ENCODE results near the gene C9orf57. TPM values are rescaled to one million over a fixed set of nuclear protein-coding genes. Genes with fewer than 3 reads are reported as not detected.

C9orf57 gene
- total RNA-seq, 1 experiment from 2014 or later, result not detected

GRCh38 chr9:72038890-72039410 is 21.5 kb downstream of the C9orf57 start:
- TF ChIP-seq, protein P1, sequence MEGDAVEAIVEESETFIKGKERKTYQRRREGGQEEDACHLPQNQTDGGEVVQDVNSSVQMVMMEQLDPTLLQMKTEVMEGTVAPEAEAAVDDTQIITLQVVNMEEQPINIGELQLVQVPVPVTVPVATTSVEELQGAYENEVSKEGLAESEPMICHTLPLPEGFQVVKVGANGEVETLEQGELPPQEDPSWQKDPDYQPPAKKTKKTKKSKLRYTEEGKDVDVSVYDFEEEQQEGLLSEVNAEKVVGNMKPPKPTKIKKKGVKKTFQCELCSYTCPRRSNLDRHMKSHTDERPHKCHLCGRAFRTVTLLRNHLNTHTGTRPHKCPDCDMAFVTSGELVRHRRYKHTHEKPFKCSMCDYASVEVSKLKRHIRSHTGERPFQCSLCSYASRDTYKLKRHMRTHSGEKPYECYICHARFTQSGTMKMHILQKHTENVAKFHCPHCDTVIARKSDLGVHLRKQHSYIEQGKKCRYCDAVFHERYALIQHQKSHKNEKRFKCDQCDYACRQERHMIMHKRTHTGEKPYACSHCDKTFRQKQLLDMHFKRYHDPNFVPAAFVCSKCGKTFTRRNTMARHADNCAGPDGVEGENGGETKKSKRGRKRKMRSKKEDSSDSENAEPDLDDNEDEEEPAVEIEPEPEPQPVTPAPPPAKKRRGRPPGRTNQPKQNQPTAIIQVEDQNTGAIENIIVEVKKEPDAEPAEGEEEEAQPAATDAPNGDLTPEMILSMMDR (IDR thresholded peaks at IDR 0.05; ENCODE audit: insufficient read depth in 1 of 2, low read depth in 1 of 2, low read length in 1 of 2, severe bottlenecking in 1 of 2, unreplicated experiment in 1 of 2), result peak; percentile 47 to 51
- Histone ChIP-seq H3K9me3 (no peaks in the 10 kb centered on the region), H3K36me3 (ENCODE audit: control insufficient read depth, insufficient read depth, low read length) (no peaks in the 10 kb centered on the region), H3K27me3 (replicated peaks; ENCODE audit: control insufficient read depth, insufficient read depth, low read length) (no peaks in the 10 kb centered on the region), H3K4me1 (no peaks in the 10 kb centered on the region), H3K4me3 (ENCODE audit: low read depth, low read length) (no peak overlapping the region)
- Mint-ChIP-seq H3K27me3 (ENCODE audit: insufficient read depth, unreplicated experiment) (no peaks in the 10 kb centered on the region), H3K27ac (ENCODE audit: unreplicated experiment) (no peak overlapping the region), H3K36me3 (ENCODE audit: insufficient read depth, unreplicated experiment) (no peaks in the 10 kb centered on the region), H3K4me1 (ENCODE audit: low read depth, unreplicated experiment) (no peaks in the 10 kb centered on the region), H3K4me3 (ENCODE audit: unreplicated experiment) (no peak overlapping the region), H3K9me3 (ENCODE audit: unreplicated experiment) (no peaks in the 10 kb centered on the region)
- intact Hi-C loops (cut with micrococcal nuclease; ENCODE audit: unreplicated experiment), result loop anchor here (1.0 to 5.0 kb wide), 3 partner anchors 109 to 233 kb away; no protein-coding TSS in a partner anchor
- ChIA-PET POLR2A (no interaction called here), CTCF (interaction anchor here (0.6 to 1.5 kb wide), 4 partner anchors 110 to 242 kb away, joined by 3 to 12 read pairs (median 4); no protein-coding TSS in a partner anchor)
- peak; percentile 45 to 57 for DNase-seq
- BruUV-seq (replicated peaks), result no TSS peak

DNA sequence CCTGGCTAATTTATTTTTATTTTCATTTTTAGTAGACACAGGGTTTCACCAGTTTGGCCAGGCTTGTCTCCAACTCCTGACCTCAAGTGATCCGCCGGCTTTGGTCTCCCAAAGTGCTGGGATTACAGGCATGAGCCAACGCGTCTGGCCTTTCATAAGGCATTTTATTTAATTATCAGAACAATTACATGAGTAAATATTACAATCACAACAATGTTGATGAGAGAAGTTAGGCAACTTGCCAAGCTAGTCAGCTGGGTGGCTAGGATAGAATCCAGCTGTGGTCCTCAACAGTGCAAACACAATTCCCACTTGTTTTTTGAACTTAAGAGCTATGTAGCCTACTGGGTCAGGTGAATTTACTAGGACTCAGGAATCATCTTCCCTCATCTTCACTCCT is 22.0 kb downstream of the C9orf57 start:
- CTCF ChIA-PET, result interaction anchor here (0.6 to 1.5 kb wide), 4 partner anchors 110 to 243 kb away, joined by 3 to 12 read pairs (median 4); no protein-coding TSS in a partner anchor
- no TSS peak for BruUV-seq (replicated peaks)
- Mint-ChIP-seq H3K36me3 (ENCODE audit: insufficient read depth, unreplicated experiment) (no peaks in the 10 kb centered on the region), H3K4me3 (ENCODE audit: unreplicated experiment) (no peak overlapping the region), H3K27me3 (ENCODE audit: insufficient read depth, unreplicated experiment) (no peaks in the 10 kb centered on the region), H3K27ac (ENCODE audit: unreplicated experiment) (no peak overlapping the region), H3K4me1 (ENCODE audit: low read depth, unreplicated experiment) (no peaks in the 10 kb centered on the region), H3K9me3 (ENCODE audit: unreplicated experiment) (no peaks in the 10 kb centered on the region)
- H3K36me3 ChIP-seq (ENCODE audit: control insufficient read depth, insufficient read depth, low read length), result no peaks in the 10 kb centered on the region
- no peak for DNase-seq
- no peaks in the 10 kb centered on the region for H3K27me3 ChIP-seq (replicated peaks; ENCODE audit: control insufficient read depth, insufficient read depth, low read length)
- no peaks in the 10 kb centered on the region for H3K9me3 ChIP-seq
- TF ChIP-seq, protein P1 (IDR thresholded peaks at IDR 0.05; ENCODE audit: insufficient read depth in 1 of 2, low read depth in 1 of 2, low read length in 1 of 2, severe bottlenecking in 1 of 2, unreplicated experiment in 1 of 2), result no peak
- H3K4me3 ChIP-seq (ENCODE audit: low read depth, low read length), result no peak overlapping the region
- intact Hi-C loops (cut with micrococcal nuclease; ENCODE audit: unreplicated experiment), result loop anchor here (5.0 kb wide), 1 partner anchor 164 kb away; no protein-coding TSS in a partner anchor
- POLR2A ChIA-PET, result no interaction called here
- H3K4me1 ChIP-seq, result no peaks in the 10 kb centered on the region

- DNase-seq, result no peak
- H3K4me3 Mint-ChIP-seq (ENCODE audit: unreplicated experiment), result no peak overlapping the region
- ChIA-PET POLR2A (no interaction called here), CTCF (no interaction called here)
- H3K27ac Mint-ChIP-seq (ENCODE audit: unreplicated experiment), result no peak overlapping the region
- Histone ChIP-seq H3K36me3 (ENCODE audit: control insufficient read depth, insufficient read depth, low read length) (no peaks in the 10 kb centered on the region), H3K4me3 (ENCODE audit: low read depth, low read length) (no peak overlapping the region), H3K27me3 (replicated peaks; ENCODE audit: control insufficient read depth, insufficient read depth, low read length) (no peaks in the 10 kb centered on the region), H3K4me1 (no peaks in the 10 kb centered on the region), H3K9me3 (no peaks in the 10 kb centered on the region)
- intact Hi-C loops (cut with micrococcal nuclease; ENCODE audit: unreplicated experiment), result loop anchor here (5.0 kb wide), 1 partner anchor 165 kb away; no protein-coding TSS in a partner anchor
- TF ChIP-seq, protein P1 (IDR thresholded peaks at IDR 0.05; ENCODE audit: insufficient read depth in 1 of 2, low read depth in 1 of 2, low read length in 1 of 2, severe bottlenecking in 1 of 2, unreplicated experiment in 1 of 2), result no peak
- no peaks in the 10 kb centered on the region for H3K36me3 Mint-ChIP-seq (ENCODE audit: insufficient read depth, unreplicated experiment)
- no peaks in the 10 kb centered on the region for H3K27me3 Mint-ChIP-seq (ENCODE audit: insufficient read depth, unreplicated experiment)
- no peaks in the 10 kb centered on the region for H3K4me1 Mint-ChIP-seq (ENCODE audit: low read depth, unreplicated experiment)
- BruUV-seq (replicated peaks), result no TSS peak
- no peaks in the 10 kb centered on the region for H3K9me3 Mint-ChIP-seq (ENCODE audit: unreplicated experiment)
These were observed 22.8 kb downstream of the C9orf57 start for GRCh38 chr9:72037571-72037970.
